Activated naive CD8-positive, alpha-beta T cell treated with anti-CD3 and anti-CD28 coated beads for 36 hours (primary cell): ENCODE data around the gene SOX11. TPM values are rescaled to one million over a fixed set of nuclear protein-coding genes. Genes with fewer than 3 reads are reported as not detected.

ENCODE experiments used
- DNase-seq: peaks from one replicate; pipeline ENCODE4 v3.0.0; 2021
- H3K27ac Mint-ChIP-seq: one replicate; pipeline ENCODE4 v1.8.0; 2022; ENCODE audit warnings: mild to moderate bottlenecking, moderate library complexity, mixed read lengths
- H3K27me3 Mint-ChIP-seq: one replicate; pipeline ENCODE4 v1.8.0; 2022; ENCODE audit warnings: mild to moderate bottlenecking, mixed read lengths
- H3K36me3 Mint-ChIP-seq: one replicate; pipeline ENCODE4 v1.8.0; 2021; ENCODE audit warnings: mild to moderate bottlenecking, mixed read lengths
- H3K4me1 Mint-ChIP-seq: one replicate; pipeline ENCODE4 v1.8.0; 2021; ENCODE audit warnings: mixed read lengths
- H3K4me3 Mint-ChIP-seq: one replicate; pipeline ENCODE4 v1.8.0; 2022; ENCODE audit warnings: mild to moderate bottlenecking, moderate library complexity, mixed read lengths
- H3K9me3 Mint-ChIP-seq: one replicate; pipeline ENCODE4 v1.8.0; 2022; ENCODE audit warnings: mixed read lengths
- total RNA-seq, 2 experiments: library from RNA; stranded (reverse); gene quantifications; one replicate each; pipeline ENCODE4 v1.2.3, GENCODE V29; 2021

SOX11 gene
- total RNA-seq, 2 experiments from 2014 or later: not detected

GRCh38 chr2:5698134-5698533 is 6.0 kb downstream of the SOX11 start:
- no peak overlapping the region for H3K27ac Mint-ChIP-seq
- H3K4me1 Mint-ChIP-seq: peaks cover 2% of the 10 kb centered on the region
- DNase-seq: no peak
- no peaks in the 10 kb centered on the region for H3K9me3 Mint-ChIP-seq
- H3K4me3 Mint-ChIP-seq: no peak overlapping the region
- H3K27me3 Mint-ChIP-seq: peaks cover 85% of the 10 kb centered on the region
- peaks cover 1% of the 10 kb centered on the region for H3K36me3 Mint-ChIP-seq

- H3K36me3 Mint-ChIP-seq: peaks cover 1% of the 10 kb centered on the region
- DNase-seq: no peak
- H3K4me1 Mint-ChIP-seq: peaks cover 2% of the 10 kb centered on the region
- peaks cover 73% of the 10 kb centered on the region for H3K27me3 Mint-ChIP-seq
- H3K4me3 Mint-ChIP-seq: no peak overlapping the region
- no peaks in the 10 kb centered on the region for H3K9me3 Mint-ChIP-seq
- no peak overlapping the region for H3K27ac Mint-ChIP-seq
These were observed 7.8 kb downstream of the SOX11 start for GRCh38 chr2:5699963-5700362.

- H3K27me3 Mint-ChIP-seq: peaks cover 68% of the 10 kb centered on the region
- no peak overlapping the region for H3K4me3 Mint-ChIP-seq
- DNase-seq: no peak
- no peak overlapping the region for H3K27ac Mint-ChIP-seq
- no peaks in the 10 kb centered on the region for H3K9me3 Mint-ChIP-seq
- H3K4me1 Mint-ChIP-seq: peaks cover 2% of the 10 kb centered on the region
- peaks cover 1% of the 10 kb centered on the region for H3K36me3 Mint-ChIP-seq
These were observed 8.4 kb downstream of the SOX11 start for GRCh38 chr2:5700551-5700950.

- no peak overlapping the region for H3K27ac Mint-ChIP-seq
- DNase-seq: no peak
- H3K9me3 Mint-ChIP-seq: no peaks in the 10 kb centered on the region
- H3K4me3 Mint-ChIP-seq: no peak overlapping the region
- H3K27me3 Mint-ChIP-seq: peaks cover 61% of the 10 kb centered on the region
- peaks cover 1% of the 10 kb centered on the region for H3K36me3 Mint-ChIP-seq
- no peaks in the 10 kb centered on the region for H3K4me1 Mint-ChIP-seq
These were observed 9.1 kb downstream of the SOX11 start for GRCh38 chr2:5701266-5701665.

- H3K9me3 Mint-ChIP-seq: no peaks in the 10 kb centered on the region
- no peak for DNase-seq
- peaks cover 1% of the 10 kb centered on the region for H3K36me3 Mint-ChIP-seq
- no peak overlapping the region for H3K4me3 Mint-ChIP-seq
- no peak overlapping the region for H3K27ac Mint-ChIP-seq
- peaks cover 47% of the 10 kb centered on the region for H3K27me3 Mint-ChIP-seq
- no peaks in the 10 kb centered on the region for H3K4me1 Mint-ChIP-seq
These were observed 11.0 kb downstream of the SOX11 start for GRCh38 chr2:5703166-5703565.

GRCh38 chr2:5705490-5705889 is 13.3 kb downstream of the SOX11 start:
- Mint-ChIP-seq H3K4me1 (no peaks in the 10 kb centered on the region), H3K4me3 (no peak overlapping the region), H3K9me3 (peaks cover 1% of the 10 kb centered on the region), H3K27me3 (peaks cover 24% of the 10 kb centered on the region), H3K36me3 (peaks cover 1% of the 10 kb centered on the region), H3K27ac (no peak overlapping the region)
- no peak for DNase-seq

GRCh38 chr2:5706717-5707455 is 14.7 kb downstream of the SOX11 start:
- Mint-ChIP-seq H3K27ac (no peak overlapping the region), H3K9me3 (peaks cover 1% of the 10 kb centered on the region), H3K36me3 (peaks cover 1% of the 10 kb centered on the region), H3K4me1 (no peaks in the 10 kb centered on the region), H3K4me3 (no peak overlapping the region), H3K27me3 (peaks cover 13% of the 10 kb centered on the region)
- no peak for DNase-seq

- no peak overlapping the region for H3K27ac Mint-ChIP-seq
- no peaks in the 10 kb centered on the region for H3K4me1 Mint-ChIP-seq
- H3K36me3 Mint-ChIP-seq: no peaks in the 10 kb centered on the region
- no peak for DNase-seq
- H3K4me3 Mint-ChIP-seq: no peak overlapping the region
- peaks cover 3% of the 10 kb centered on the region for H3K9me3 Mint-ChIP-seq
- H3K27me3 Mint-ChIP-seq: no peaks in the 10 kb centered on the region
These were observed 18.4 kb downstream of the SOX11 start for GRCh38 chr2:5710615-5711014.

GRCh38 chr2:5713101-5713500 is 20.9 kb downstream of the SOX11 start:
- Mint-ChIP-seq H3K4me1 (no peaks in the 10 kb centered on the region), H3K4me3 (no peak overlapping the region), H3K27ac (no peak overlapping the region), H3K9me3 (peaks cover 3% of the 10 kb centered on the region), H3K27me3 (no peaks in the 10 kb centered on the region), H3K36me3 (no peaks in the 10 kb centered on the region)
- no peak for DNase-seq

- Mint-ChIP-seq H3K4me1 (no peaks in the 10 kb centered on the region), H3K36me3 (no peaks in the 10 kb centered on the region), H3K27ac (no peak overlapping the region), H3K4me3 (no peak overlapping the region), H3K9me3 (peaks cover 6% of the 10 kb centered on the region), H3K27me3 (peaks cover 4% of the 10 kb centered on the region)
- no peak for DNase-seq
These were observed 27.6 kb downstream of the SOX11 start for GRCh38 chr2:5719629-5720334.

- DNase-seq: no peak
- H3K9me3 Mint-ChIP-seq: peaks cover 6% of the 10 kb centered on the region
- H3K27me3 Mint-ChIP-seq: peaks cover 11% of the 10 kb centered on the region
- H3K36me3 Mint-ChIP-seq: no peaks in the 10 kb centered on the region
- H3K27ac Mint-ChIP-seq: no peak overlapping the region
- H3K4me3 Mint-ChIP-seq: no peak overlapping the region
- H3K4me1 Mint-ChIP-seq: no peaks in the 10 kb centered on the region
These were observed 28.2 kb downstream of the SOX11 start for GRCh38 chr2:5720426-5720825.

- DNase-seq: no peak
- no peak overlapping the region for H3K4me3 Mint-ChIP-seq
- peaks cover 6% of the 10 kb centered on the region for H3K9me3 Mint-ChIP-seq
- H3K4me1 Mint-ChIP-seq: peaks cover 3% of the 10 kb centered on the region
- peaks cover 24% of the 10 kb centered on the region for H3K27me3 Mint-ChIP-seq
- H3K27ac Mint-ChIP-seq: no peak overlapping the region
- H3K36me3 Mint-ChIP-seq: no peaks in the 10 kb centered on the region
These were observed 30.1 kb downstream of the SOX11 start for GRCh38 chr2:5722236-5722635.

- Mint-ChIP-seq H3K36me3 (no peaks in the 10 kb centered on the region), H3K4me3 (no peak overlapping the region), H3K4me1 (peaks cover 3% of the 10 kb centered on the region), H3K27ac (no peak overlapping the region), H3K27me3 (peaks cover 21% of the 10 kb centered on the region), H3K9me3 (peaks cover 2% of the 10 kb centered on the region)
- no peak for DNase-seq
These were observed 31.9 kb downstream of the SOX11 start for GRCh38 chr2:5723791-5724735.

- Mint-ChIP-seq H3K9me3 (peaks cover 2% of the 10 kb centered on the region), H3K27me3 (peaks cover 21% of the 10 kb centered on the region), H3K4me1 (peaks cover 3% of the 10 kb centered on the region), H3K4me3 (no peak overlapping the region), H3K27ac (no peak overlapping the region), H3K36me3 (no peaks in the 10 kb centered on the region)
- DNase-seq: no peak
These were observed 32.9 kb downstream of the SOX11 start for GRCh38 chr2:5725072-5725471.
